ENCODE results near the gene DDI2.

DNA sequence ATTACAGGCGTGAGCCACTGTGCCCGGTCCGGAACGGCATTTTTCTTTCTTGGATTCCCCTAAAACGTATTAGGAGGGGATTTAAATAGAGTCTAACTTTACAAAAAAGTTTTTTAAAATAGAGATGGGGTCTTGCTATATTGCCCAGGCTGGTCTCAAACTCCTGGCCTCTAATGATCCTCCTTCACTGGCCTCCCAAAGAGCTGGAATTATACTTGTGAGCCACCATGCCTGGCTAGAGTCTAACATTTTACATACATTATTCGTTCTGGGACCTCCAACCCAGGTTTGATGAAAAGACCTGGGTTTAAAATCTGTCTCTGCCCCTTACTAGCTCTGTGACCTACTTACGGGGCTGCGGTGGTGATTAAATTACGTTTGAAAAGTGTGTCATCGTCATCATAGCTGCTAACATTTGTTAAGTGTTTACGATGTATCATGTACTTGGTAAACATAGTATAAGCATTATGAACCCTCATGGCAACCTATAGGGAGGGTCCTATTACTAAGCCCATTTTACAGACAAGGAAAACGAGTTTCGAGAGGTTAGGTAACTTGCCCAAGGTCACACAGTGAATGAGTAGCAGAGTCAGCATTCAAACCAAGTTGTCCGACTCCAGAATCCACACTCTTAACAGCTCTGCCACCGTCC lies 91.4 kb downstream of the DDI2 start:
- TF ChIP-seq, protein P1, sequence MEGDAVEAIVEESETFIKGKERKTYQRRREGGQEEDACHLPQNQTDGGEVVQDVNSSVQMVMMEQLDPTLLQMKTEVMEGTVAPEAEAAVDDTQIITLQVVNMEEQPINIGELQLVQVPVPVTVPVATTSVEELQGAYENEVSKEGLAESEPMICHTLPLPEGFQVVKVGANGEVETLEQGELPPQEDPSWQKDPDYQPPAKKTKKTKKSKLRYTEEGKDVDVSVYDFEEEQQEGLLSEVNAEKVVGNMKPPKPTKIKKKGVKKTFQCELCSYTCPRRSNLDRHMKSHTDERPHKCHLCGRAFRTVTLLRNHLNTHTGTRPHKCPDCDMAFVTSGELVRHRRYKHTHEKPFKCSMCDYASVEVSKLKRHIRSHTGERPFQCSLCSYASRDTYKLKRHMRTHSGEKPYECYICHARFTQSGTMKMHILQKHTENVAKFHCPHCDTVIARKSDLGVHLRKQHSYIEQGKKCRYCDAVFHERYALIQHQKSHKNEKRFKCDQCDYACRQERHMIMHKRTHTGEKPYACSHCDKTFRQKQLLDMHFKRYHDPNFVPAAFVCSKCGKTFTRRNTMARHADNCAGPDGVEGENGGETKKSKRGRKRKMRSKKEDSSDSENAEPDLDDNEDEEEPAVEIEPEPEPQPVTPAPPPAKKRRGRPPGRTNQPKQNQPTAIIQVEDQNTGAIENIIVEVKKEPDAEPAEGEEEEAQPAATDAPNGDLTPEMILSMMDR (IDR thresholded peaks at IDR 0.05) = no peak
- TF ChIP-seq POLR2A (IDR thresholded peaks at IDR 0.05) = no peak

All from heart left ventricle (tissue), 13 donors.